HepG2 (cell line): ENCODE data around the gene RPS6KC1. TPM values are rescaled to one million over a fixed set of nuclear protein-coding genes. Genes with fewer than 3 reads are reported as not detected.

Source experiments
- ATAC-seq: fragments of 200-7000 bp; cut with Tn5 transposase; 3 replicates; pipeline ENCODE4 v1.9.1; 2020; ENCODE audit warnings: mild to moderate bottlenecking, moderate library complexity
- BruUV-seq: library from RNA; stranded (reverse); fragments of 400-500 nt; replicated peaks from 2 replicates; lab custom pipeline; 2021; lab: Mats Ljungman, UMichigan
- CTCF ChIA-PET: fragments of 300-600 bp; formaldehyde crosslinking; extraction: SDS; loops from one replicate; lab custom pipeline; 2021; ENCODE audit warnings: low total read pairs, inconsistent platforms, low intra/inter-chr PET ratio; lab: Yijun Ruan, JAX
- POLR2A ChIA-PET: fragments of 350-600 bp; sonication (Branson Sonifier 250); formaldehyde crosslinking; loops from one replicate; lab custom pipeline; 2020; ENCODE audit warnings: antibody characterized with exemption, inconsistent platforms; lab: Yijun Ruan, JAX
- DNase-seq: peaks from one replicate; pipeline ENCODE4 v3.0.0-alpha.2; 2015; ENCODE audit warnings: low spot score
- FAIRE-seq: peaks from 3 replicates; lab custom pipeline; 2011; peaks lifted over from hg19 to GRCh38; lab: Jason Lieb, UNC
- H2AFZ ChIP-seq: one replicate; pipeline ENCODE4 v1.6.1; 2011; ENCODE audit warnings: low read length, inconsistent platforms
- H3K27ac ChIP-seq: fragments of 300-600 bp; 3 replicates; pipeline ENCODE4 v1.8.0; 2011; ENCODE audit warnings: mixed run types, mild to moderate bottlenecking, mixed read lengths, low read length, inconsistent platforms; ENCODE audit not compliant: insufficient read depth; ENCODE audit errors: extremely low read length
- H3K27me3 ChIP-seq, 2 experiments: fragments of 200-600 bp in 1 of 2; 2 replicates in 1 of 2; 3 replicates in 1 of 2; pipeline versions ENCODE4 v1.6.0 to v1.8.0; 2011; ENCODE audit warnings: low read length in 2 of 2, mild to moderate bottlenecking in 2 of 2, moderate library complexity in 2 of 2, inconsistent platforms in 1 of 2; ENCODE audit not compliant: insufficient read depth in 2 of 2, control insufficient read depth in 1 of 2
- H3K36me3 ChIP-seq, 2 experiments: fragments of 200-600 bp in 1 of 2; replicated peaks in 1 of 2; 2 replicates in 1 of 2; 3 replicates in 1 of 2; pipeline versions ENCODE4 v1.5.1 to v1.8.0; 2011; ENCODE audit warnings: low read length in 2 of 2, inconsistent platforms in 1 of 2; ENCODE audit not compliant: insufficient read depth in 2 of 2, control insufficient read depth in 1 of 2
- H3K4me1 ChIP-seq: 2 replicates; pipeline ENCODE4 v1.5.1; 2012; ENCODE audit warnings: low read length, inconsistent platforms; ENCODE audit not compliant: insufficient read depth
- H3K4me2 ChIP-seq: 2 replicates; pipeline ENCODE4 v1.6.0; 2011; ENCODE audit warnings: low read depth, low read length, inconsistent platforms
- H3K4me3 ChIP-seq, 3 experiments: fragments of 200-600 bp in 1 of 3; sonication (generic), shearing (Covaris generic) in 1 of 3; replicated peaks in 1 of 3; 2 replicates each; pipeline ENCODE4 v1.5.1; 2011 to 2016; ENCODE audit warnings: low read length in 3 of 3, inconsistent platforms in 2 of 3, low read depth in 2 of 3, mild to moderate bottlenecking in 2 of 3, control low read depth in 1 of 3, mixed read lengths in 1 of 3; ENCODE audit not compliant: insufficient read depth in 1 of 3
- H3K79me2 ChIP-seq: one replicate; pipeline ENCODE4 v1.6.1; 2011; ENCODE audit warnings: low read length, inconsistent platforms; ENCODE audit not compliant: insufficient read depth
- H3K9ac ChIP-seq: 2 replicates; pipeline ENCODE4 v1.6.0; 2011; ENCODE audit warnings: mild to moderate bottlenecking, low read depth, low read length, inconsistent platforms; ENCODE audit not compliant: insufficient read depth
- H3K9me3 ChIP-seq: 2 replicates; pipeline ENCODE4 v1.5.1; 2012; ENCODE audit warnings: mild to moderate bottlenecking, low read length
- H4K20me1 ChIP-seq: 2 replicates; pipeline ENCODE4 v1.6.0; 2011; ENCODE audit warnings: inconsistent platforms, mild to moderate bottlenecking, low read length, moderate library complexity; ENCODE audit not compliant: insufficient read depth
- ETS1 ChIP-seq: sonication (generic); formaldehyde crosslinking; IDR thresholded peaks from 2 replicates; pipeline ENCODE4 v1.4.0; 2020; ENCODE audit warnings: missing genetic modification reagents
- FLYWCH1 ChIP-seq: sonication (generic); formaldehyde crosslinking; IDR thresholded peaks from 2 replicates; pipeline ENCODE4 v1.8.1; 2023; ENCODE audit warnings: mild to moderate bottlenecking, missing genetic modification reagents
- GLMP ChIP-seq: sonication (generic); formaldehyde crosslinking; IDR thresholded peaks from 2 replicates; pipeline ENCODE4 v1.9.0; 2021; ENCODE audit warnings: missing genetic modification reagents, mild to moderate bottlenecking, borderline replicate concordance
- GPN1 ChIP-seq: sonication (generic); formaldehyde crosslinking; IDR thresholded peaks from 2 replicates; pipeline ENCODE4 v1.5.1; 2020; ENCODE audit warnings: missing genetic modification reagents, borderline replicate concordance
- HBP1 ChIP-seq: IDR thresholded peaks from 2 replicates; pipeline ENCODE4 v1.6.1; 2016; ENCODE audit warnings: low read depth, control low read depth
- HNRNPLL ChIP-seq: fragments of 200-400 bp; formaldehyde crosslinking; IDR thresholded peaks from 2 replicates; pipeline ENCODE4 v1.6.1; 2017; ENCODE audit warnings: mild to moderate bottlenecking, low read depth, low read length; ENCODE audit not compliant: poor library complexity, severe bottlenecking
- KDM1A ChIP-seq: IDR thresholded peaks from 2 replicates; pipeline ENCODE4 v1.6.1; 2016; ENCODE audit warnings: missing compliant biosample characterization
- KDM3A ChIP-seq: IDR thresholded peaks from 2 replicates; pipeline ENCODE4 v1.6.1; 2018; ENCODE audit warnings: low read depth, missing compliant biosample characterization
- MBNL3 ChIP-seq: fragments of 250-450 bp; sonication (Bioruptor Pico); conservative IDR thresholded peaks from 2 replicates; pipeline ENCODE4 v1.8.0; 2022; ENCODE audit warnings: mild to moderate bottlenecking, inconsistent platforms
- NFIB ChIP-seq: sonication (generic); formaldehyde crosslinking; IDR thresholded peaks from 2 replicates; pipeline ENCODE4 v1.9.0; 2021; ENCODE audit warnings: missing genetic modification reagents, mild to moderate bottlenecking, borderline replicate concordance
- NR2F2 ChIP-seq: IDR thresholded peaks from 2 replicates; pipeline ENCODE4 v1.6.1; 2012; ENCODE audit warnings: low read depth, inconsistent platforms, borderline replicate concordance
- SMAD1 ChIP-seq: sonication (generic); formaldehyde crosslinking; IDR thresholded peaks from 2 replicates; pipeline ENCODE4 v1.4.0; 2020; ENCODE audit warnings: missing genetic modification reagents, low read depth, mild to moderate bottlenecking, borderline replicate concordance
- TARDBP ChIP-seq: sonication (generic); formaldehyde crosslinking; IDR thresholded peaks from 2 replicates; pipeline ENCODE4 v1.8.0; 2022; ENCODE audit warnings: mild to moderate bottlenecking, missing genetic modification reagents
- YEATS2 ChIP-seq: sonication (generic); formaldehyde crosslinking; IDR thresholded peaks from 2 replicates; pipeline ENCODE4 v1.4.0; 2020; ENCODE audit warnings: missing genetic modification reagents, borderline replicate concordance
- ZKSCAN5 ChIP-seq: sonication (generic); formaldehyde crosslinking; IDR thresholded peaks from 2 replicates; pipeline ENCODE4 v1.5.1; 2020; ENCODE audit warnings: mild to moderate bottlenecking, missing genetic modification reagents
- ZMYM2 ChIP-seq: sonication (generic); formaldehyde crosslinking; IDR thresholded peaks from 2 replicates; pipeline ENCODE4 v1.8.0; 2022; ENCODE audit warnings: mild to moderate bottlenecking, missing genetic modification reagents
- ZNF12 ChIP-seq: sonication (generic); formaldehyde crosslinking; IDR thresholded peaks from 2 replicates; pipeline ENCODE4 v1.5.0; 2020; ENCODE audit warnings: missing genetic modification reagents
- ZNF557 ChIP-seq: sonication (generic); formaldehyde crosslinking; IDR thresholded peaks from 2 replicates; pipeline ENCODE4 v1.4.0; 2020; ENCODE audit warnings: missing genetic modification reagents
- WGBS: methylation state at CpG from one replicate; pipeline ENCODE4 v1.1.6; 2017; ENCODE audit warnings: low lambda C conversion rate; 5-methylcytosine and 5-hydroxymethylcytosine counted together
- in situ Hi-C: cut with HindIII; loops from 2 replicates; pipeline ENCODE4 v1.10.0; 2017; ENCODE audit warnings: low pct_unique_long_range_greater_than_20kb; ENCODE audit not compliant: extremely low pct_ligation_motif_present
- intact Hi-C: fragments of 100-400 bp; cut with micrococcal nuclease; formaldehyde crosslinking; loops from one replicate; pipeline ENCODE4 v1.10.0; 2022; ENCODE audit not compliant: unreplicated experiment
- polyA plus RNA-seq, 8 experiments: library from polyadenylated mRNA; depleted of rRNA in 3 of 8; stranded (reverse) in 7 of 8; unstranded in 1 of 8; fragments of >200 nt; fragmentation: Illumina TruSeq in 4 of 8; extraction: Trizol in 4 of 8; gene quantifications; 2 replicates each; pipeline versions ENCODE4 v1.2.1 to v1.2.3, GENCODE V29; 2011 to 2016; ENCODE audit warnings: low read depth in 4 of 8, missing spikeins in 1 of 8, mixed read lengths in 1 of 8; ENCODE audit not compliant: insufficient read depth in 1 of 8
- total RNA-seq, 5 experiments: library from RNA; depleted of rRNA; stranded (reverse); fragments of >200 nt; fragmentation: Illumina TruSeq; extraction: Trizol; gene quantifications; 2 replicates each; pipeline ENCODE4 v1.2.3, GENCODE V29; 2016; ENCODE audit warnings: low read depth in 1 of 5

The RPS6KC1 gene
- total and polyA plus RNA-seq, 2 of the 13 experiments (the other 11 are each of a cell fraction or from before 2014, with no cell fraction given) = 11.0 to 25.2 TPM

DNA sequence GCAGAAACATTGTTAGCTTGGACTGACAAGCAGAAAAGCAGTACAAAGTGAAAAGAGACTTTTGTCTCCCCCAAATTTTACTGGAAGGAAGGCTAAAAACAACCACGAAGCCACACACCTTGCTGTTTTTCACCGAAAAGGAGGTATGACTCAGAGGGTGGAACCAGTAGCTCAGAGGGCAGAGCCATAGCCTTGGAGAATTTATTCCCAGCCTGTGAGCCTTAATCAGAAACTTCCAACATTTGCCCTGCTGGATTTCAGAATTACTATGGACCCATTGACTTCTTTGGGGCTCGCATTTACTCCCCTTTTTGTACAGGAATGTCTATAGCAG, 32.0 kb downstream of the RPS6KC1 start:
- Histone ChIP-seq H3K36me3 (peaks cover 10 to 42% of the 10 kb centered on the region in 2 experiments), H3K79me2 (no peaks in the 10 kb centered on the region), H3K4me2 (no peak overlapping the region), H3K27me3 (no peaks in the 10 kb centered on the region), H3K9me3 (no peaks in the 10 kb centered on the region), H3K4me3 (no peak overlapping the region), H3K27ac (no peak overlapping the region), H2AFZ (no peak overlapping the region), H4K20me1 (no peaks in the 10 kb centered on the region), H3K4me1 (no peaks in the 10 kb centered on the region), H3K9ac (no peak overlapping the region)
- ATAC-seq (no peak), FAIRE-seq (no peak), DNase-seq (no peak)
- TF ChIP-seq HNRNPLL = no peak
- TF ChIP-seq ZMYM2 (CRISPR knock-in tag) = no peak
- intact Hi-C loops (no loop called here), in situ Hi-C loops (no loop called here)
- no TSS peak for BruUV-seq
- ChIA-PET CTCF (no interaction called here), POLR2A (no interaction called here)
- 98% methylated on average over 3 of the region's 3 CpGs for WGBS

GRCh38 chr1:213087911-213088310, 36.9 kb downstream of the RPS6KC1 start:
- Histone ChIP-seq H4K20me1 (no peaks in the 10 kb centered on the region), H3K4me1 (no peaks in the 10 kb centered on the region), H3K4me2 (no peak overlapping the region), H2AFZ (no peak overlapping the region), H3K27ac (no peak overlapping the region), H3K27me3 (no peaks in the 10 kb centered on the region), H3K36me3 (peaks cover 7 to 30% of the 10 kb centered on the region in 2 experiments), H3K9me3 (no peaks in the 10 kb centered on the region), H3K79me2 (no peaks in the 10 kb centered on the region), H3K4me3 (no peak overlapping the region), H3K9ac (no peak overlapping the region)
- in situ Hi-C loops = no loop called here
- ChIA-PET CTCF (no interaction called here), POLR2A (no interaction called here)
- 93% methylated on average over 3 of the region's 3 CpGs for WGBS
- no TSS peak for BruUV-seq
- TF ChIP-seq FLYWCH1 (CRISPR knock-in tag) (no peak), ETS1 (CRISPR knock-in tag) (no peak), ZNF12 (CRISPR knock-in tag) (no peak), GPN1 (no peak), HBP1 (CRISPR knock-in tag) (no peak), NFIB (no peak), ZNF557 (no peak), SMAD1 (CRISPR knock-in tag) (no peak), TARDBP (CRISPR knock-in tag) (no peak), MBNL3 (CRISPR knock-in tag) (no peak), KDM1A (CRISPR knock-in tag) (no peak), GLMP (CRISPR knock-in tag) (no peak), KDM3A (CRISPR knock-in tag) (no peak), ZKSCAN5 (CRISPR knock-in tag) (no peak), NR2F2 (no peak), YEATS2 (CRISPR knock-in tag) (no peak)
- intact Hi-C loops = no loop called here
- ATAC-seq (no peak), DNase-seq (no peak), FAIRE-seq (no peak)
